Measurements from ENCODE around the gene IMMP2L.

Gene IMMP2L

DNA sequence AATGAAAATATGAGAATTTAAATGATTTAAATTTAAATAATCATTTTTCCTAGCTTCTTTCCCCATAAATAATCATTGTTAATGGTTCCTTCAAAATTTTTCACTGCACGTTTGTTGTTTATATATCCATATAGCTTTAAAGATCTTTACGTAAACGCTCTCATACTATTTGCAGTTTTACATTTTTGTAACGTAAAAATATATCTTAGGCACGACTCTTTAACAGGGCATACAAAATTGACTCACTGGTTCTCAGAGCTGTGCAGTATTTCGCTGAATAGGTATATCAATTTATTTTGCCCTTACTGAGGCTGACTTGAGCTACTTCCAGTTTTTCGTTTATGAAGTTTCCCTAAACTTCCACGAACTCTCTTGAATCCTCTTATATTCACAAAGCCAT lies 365.6 kb downstream of the IMMP2L start:
- DNase-seq, result no peak

GRCh38 chr7:111192614-111193413 lies 369.5 kb downstream of the IMMP2L start:
- no peak for DNase-seq

DNA sequence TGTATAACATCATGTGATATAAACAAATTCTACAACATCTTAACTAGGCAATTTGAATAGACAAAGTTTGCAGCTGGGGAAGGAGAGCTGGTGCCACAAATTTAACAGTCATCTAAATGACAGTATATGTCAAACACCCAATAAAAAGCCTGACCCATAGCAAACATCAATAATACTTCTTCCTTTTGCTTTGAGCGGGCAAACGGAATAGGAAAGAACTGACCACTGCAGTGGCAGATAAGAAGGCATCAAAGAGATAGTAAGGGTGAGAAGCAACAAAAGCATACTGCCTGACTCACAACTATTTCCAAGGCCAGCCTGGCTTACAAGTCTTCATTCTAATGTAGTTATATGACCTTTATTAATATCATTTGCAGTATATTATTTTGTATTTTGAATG lies 371.5 kb downstream of the IMMP2L start:
- no peak for DNase-seq

GRCh38 chr7:111184987-111185386 lies 377.3 kb downstream of the IMMP2L start:
- DNase-seq, result no peak

- no peak for DNase-seq
These were observed 379.0 kb downstream of the IMMP2L start for GRCh38 chr7:111183321-111183720.

- DNase-seq, result no peak
These were observed 382.0 kb downstream of the IMMP2L start for GRCh38 chr7:111180338-111180737.

- no peak for DNase-seq
These were observed 386.3 kb downstream of the IMMP2L start for GRCh38 chr7:111175908-111176441.

DNA sequence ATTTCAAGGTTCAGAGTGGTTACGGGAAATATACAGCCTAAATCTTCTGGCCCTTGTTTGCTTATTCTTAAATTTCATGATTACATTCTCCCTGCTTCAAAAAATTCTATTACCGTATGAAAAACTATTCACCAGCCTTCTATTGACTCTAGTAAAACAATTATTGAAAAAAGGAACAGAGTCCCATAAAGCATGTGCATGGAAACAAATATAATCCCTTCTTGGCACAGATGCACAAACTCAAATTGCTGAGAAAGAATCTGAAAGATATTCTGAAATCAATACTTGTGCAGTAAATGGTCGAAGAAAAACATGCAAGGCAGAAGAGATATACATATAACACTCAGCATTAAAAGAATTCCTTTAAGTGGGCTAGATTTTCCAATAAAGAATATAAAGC lies 387.8 kb downstream of the IMMP2L start:
- no peak for DNase-seq

GRCh38 chr7:111173990-111174389 lies 388.3 kb downstream of the IMMP2L start:
- no peak for DNase-seq

GRCh38 chr7:111173528-111173927 lies 388.8 kb downstream of the IMMP2L start:
- DNase-seq, result no peak

GRCh38 chr7:111172564-111173257 lies 389.6 kb downstream of the IMMP2L start:
- no peak for DNase-seq

DNA sequence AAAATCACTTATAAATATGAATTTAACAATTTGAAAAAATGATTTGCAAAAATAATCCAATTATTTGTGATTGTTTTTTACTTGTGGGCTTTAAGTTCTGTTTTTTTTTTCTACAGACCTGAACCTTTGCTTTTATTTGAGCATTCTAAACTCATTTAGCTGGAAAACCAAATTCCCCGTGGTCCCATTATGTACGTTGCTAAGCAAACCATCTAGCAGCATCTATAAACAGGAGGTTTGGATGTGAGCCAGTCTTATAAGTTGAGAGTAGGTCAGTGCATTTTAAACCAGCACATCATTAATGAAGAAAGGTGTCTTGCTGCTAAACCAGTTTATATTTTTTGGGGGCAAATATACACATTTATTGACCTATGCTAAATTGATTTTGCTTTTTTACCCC lies 394.1 kb downstream of the IMMP2L start:
- DNase-seq, result no peak

GRCh38 chr7:111164442-111164841 lies 397.9 kb downstream of the IMMP2L start:
- DNase-seq, result no peak

DNA sequence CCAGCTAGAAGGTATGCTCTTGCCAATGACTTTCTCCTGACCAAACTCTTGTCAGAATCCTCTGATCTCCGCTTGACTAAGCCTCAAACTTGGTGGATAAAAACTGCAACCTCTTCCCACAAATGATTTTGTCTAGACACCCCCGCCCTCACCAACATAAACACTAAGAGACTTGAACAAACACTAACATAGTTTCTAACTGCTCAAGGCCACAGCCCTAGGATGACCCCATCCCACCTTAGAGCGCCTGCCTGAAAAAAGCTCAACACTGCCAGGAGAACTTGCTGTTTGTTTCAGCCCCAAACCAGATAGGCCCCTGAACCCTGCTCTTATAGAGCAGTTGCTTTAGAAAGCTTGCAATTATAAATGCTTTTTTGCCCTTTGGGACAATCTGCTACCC lies 399.6 kb downstream of the IMMP2L start:
- no peak for DNase-seq

GRCh38 chr7:111160297-111160696 lies 402.0 kb downstream of the IMMP2L start:
- no peak for DNase-seq

DNA sequence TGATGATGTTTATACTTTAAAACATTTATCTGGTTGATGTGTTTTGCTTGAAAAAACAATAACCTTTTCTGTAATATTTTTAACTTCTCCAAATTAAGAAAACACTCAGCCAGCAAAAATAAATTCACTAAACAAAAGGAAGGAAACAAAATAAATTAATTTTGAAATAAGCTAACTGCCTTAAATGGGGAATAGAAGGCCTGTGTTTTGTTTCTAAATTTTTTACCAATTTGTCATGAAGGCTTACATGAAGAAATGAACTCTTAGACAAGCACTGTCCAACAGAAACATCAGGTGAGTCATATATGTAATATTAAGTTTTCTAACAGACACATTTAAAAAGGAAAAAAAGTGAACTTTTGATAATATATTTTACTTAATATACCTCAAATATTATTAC lies 402.9 kb downstream of the IMMP2L start:
- DNase-seq, result no peak

DNA sequence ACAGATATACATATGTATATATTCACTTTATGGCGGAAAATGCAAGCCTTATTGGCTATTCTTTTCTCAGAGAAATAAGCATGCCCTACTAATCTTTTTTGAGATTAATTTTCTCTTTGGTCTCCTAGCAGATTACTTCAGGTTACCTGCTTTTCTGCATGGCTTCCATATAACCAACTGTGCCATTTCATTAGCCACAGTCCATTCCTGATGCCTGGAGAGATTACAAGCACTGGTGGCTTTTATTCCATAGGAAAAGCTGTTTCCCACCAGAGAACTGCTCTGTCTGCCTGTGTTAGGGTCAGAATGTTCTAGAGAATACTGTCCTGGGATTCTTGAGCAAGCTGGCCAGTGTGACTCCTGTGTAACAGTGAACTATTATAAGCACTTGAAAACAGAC lies 411.6 kb downstream of the IMMP2L start:
- DNase-seq, result no peak

DNA sequence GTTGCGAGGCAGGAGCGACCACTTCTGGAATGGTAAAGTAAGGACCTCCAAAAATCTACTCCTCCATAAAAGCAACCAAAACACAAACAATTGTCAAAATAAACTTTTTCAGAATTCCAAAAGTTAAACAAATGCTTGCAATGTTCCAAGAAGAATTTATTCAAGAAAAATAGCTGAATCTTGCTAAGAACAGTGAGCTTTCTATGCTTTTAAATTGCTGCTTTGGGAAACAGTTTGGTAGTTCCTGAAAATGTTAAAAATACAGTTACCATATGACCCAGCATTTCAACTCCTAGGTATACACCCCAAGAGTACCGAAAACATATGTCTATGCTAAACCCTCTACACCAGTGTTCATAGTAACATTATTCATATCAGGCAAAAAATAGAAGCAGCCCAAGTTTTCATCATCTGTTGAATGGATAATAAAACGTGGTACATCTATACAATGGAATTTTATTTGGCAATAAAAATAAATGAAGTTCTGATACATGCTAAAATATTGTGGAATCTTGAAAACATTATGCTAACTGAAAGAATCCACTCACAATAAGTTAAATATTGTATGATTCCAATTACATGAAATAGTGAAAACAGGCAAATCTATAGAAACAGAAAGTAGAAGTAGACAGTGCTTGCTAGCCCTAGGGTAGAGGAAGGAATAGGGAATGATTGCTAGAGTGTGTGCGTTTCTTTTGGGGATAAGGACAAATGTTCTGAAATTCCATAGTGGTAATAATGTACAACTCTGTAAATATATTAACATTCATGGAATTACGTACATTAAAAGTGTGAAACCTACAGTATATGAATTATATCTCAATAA lies 414.4 kb downstream of the IMMP2L start:
- no peak for DNase-seq

- DNase-seq, result no peak
These were observed 416.2 kb downstream of the IMMP2L start for GRCh38 chr7:111146136-111146535.

DNA sequence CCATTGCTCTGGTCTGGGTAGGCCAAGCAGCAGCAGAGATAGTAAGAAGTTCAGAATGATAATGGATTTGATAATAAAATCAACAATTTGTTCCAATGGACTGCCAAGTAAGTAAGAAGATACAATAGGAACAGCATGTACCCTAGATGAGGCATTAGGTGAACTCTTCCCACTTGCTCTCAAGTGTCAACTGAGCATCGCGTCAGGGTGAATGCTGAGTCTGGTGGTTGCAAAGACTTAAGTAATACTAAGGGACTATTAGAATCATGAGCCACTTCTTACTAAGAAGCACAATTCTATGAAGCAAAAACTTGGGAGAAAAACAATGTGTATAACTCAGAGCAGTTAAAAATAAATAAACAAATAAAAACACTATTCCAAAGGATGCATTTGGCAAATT lies 416.8 kb downstream of the IMMP2L start:
- DNase-seq, result no peak

DNA sequence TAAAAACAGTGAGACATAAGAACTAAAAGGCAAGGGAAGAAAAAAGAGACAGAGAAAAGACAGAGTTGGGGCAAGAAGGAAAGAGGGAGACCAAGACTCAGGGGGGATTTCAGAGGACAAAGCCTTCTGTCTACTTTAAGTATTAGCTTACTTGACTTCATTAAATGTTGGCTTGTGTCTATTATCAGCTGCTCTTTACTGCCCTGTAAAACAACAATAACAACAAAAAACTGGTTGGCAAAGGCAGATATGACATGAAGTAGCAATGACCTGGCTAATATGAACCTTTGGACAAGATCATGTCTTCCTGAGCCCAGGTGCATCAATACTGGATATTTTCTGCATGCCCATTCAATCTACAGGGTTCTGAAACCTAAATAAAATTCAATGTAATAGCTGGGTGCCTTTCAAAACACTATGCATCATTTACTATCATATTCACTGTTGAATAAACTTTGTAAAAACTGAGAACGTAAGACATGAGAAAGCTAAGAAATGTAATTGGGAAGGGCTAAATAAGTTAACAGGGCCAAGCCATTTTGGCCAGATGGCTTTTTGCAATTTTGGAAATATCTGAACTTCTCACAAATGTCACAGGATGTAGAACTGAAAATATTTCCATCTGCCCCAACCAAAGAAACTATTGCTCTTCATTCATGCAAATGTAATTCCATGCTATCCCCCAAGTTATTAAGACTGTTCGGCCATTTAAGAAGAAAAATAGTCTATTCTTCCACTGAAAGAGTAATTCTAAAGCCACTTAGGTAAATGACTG lies 422.0 kb downstream of the IMMP2L start:
- no peak for DNase-seq

DNA sequence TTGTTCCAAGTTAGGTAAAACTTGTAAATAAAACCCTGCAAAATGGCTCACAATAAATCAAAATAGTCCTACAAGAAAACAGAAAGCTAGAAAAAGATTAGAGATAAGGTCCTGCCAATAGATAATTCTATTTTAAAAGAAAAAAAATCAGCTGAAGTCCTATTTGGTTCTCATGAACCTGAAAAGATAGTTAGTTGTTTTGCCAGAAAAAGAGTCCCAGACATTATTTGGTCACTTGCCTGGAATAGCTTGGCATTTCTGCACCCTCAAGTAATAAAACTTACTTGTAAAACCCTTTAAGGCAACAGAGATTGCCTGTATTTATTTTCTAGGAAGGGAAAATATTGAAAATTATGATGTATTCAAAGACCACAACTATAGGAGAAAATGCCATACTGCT lies 423.7 kb downstream of the IMMP2L start:
- DNase-seq, result no peak

- no peak for DNase-seq
These were observed 424.1 kb downstream of the IMMP2L start for GRCh38 chr7:111138193-111138569.
